Smooth muscle cell (in vitro differentiated cells): ENCODE results near the gene AGER. TPM values are rescaled to one million over a fixed set of nuclear protein-coding genes. Genes with fewer than 3 reads are reported as not detected.

Experiments used
- DNase-seq: peaks from one replicate; lab custom pipeline; 2025; ENCODE audit not compliant: unreplicated experiment; lab: John Stamatoyannopoulos, UW
- H2AFZ ChIP-seq: fragments of 200-600 bp; sonication (generic); 2 replicates; pipeline ENCODE4 v1.6.0; 2016; ENCODE audit warnings: antibody characterized with exemption, low read depth, mild to moderate bottlenecking
- H3F3A ChIP-seq: fragments of 200-600 bp; sonication (generic); 2 replicates; pipeline ENCODE4 v1.6.0; 2017; ENCODE audit warnings: antibody characterized with exemption, low read depth
- H3K27ac ChIP-seq: fragments of 200-600 bp; sonication (generic); 2 replicates; pipeline ENCODE4 v1.5.1; 2016; ENCODE audit warnings: low read depth, mild to moderate bottlenecking
- H3K27me3 ChIP-seq: fragments of 200-600 bp; sonication (generic); 2 replicates; pipeline ENCODE4 v1.6.1; 2016; ENCODE audit warnings: low read depth, mild to moderate bottlenecking
- H3K36me3 ChIP-seq: fragments of 200-600 bp; sonication (generic); 2 replicates; pipeline ENCODE4 v1.5.1; 2016; ENCODE audit warnings: low read depth
- H3K4me1 ChIP-seq: fragments of 200-600 bp; sonication (generic); 2 replicates; pipeline ENCODE4 v1.5.1; 2016; ENCODE audit warnings: low read depth
- H3K4me2 ChIP-seq: fragments of 200-600 bp; sonication (generic); 2 replicates; pipeline ENCODE4 v1.6.0; 2016; ENCODE audit warnings: mild to moderate bottlenecking
- H3K4me3 ChIP-seq: fragments of 200-600 bp; sonication (generic); 2 replicates; pipeline ENCODE4 v1.5.1; 2016; ENCODE audit warnings: mild to moderate bottlenecking
- H3K79me2 ChIP-seq: fragments of 200-600 bp; sonication (generic); 2 replicates; pipeline ENCODE4 v1.6.0; 2016; ENCODE audit warnings: low read depth, mild to moderate bottlenecking
- H3K9ac ChIP-seq: fragments of 200-600 bp; sonication (generic); 2 replicates; pipeline ENCODE4 v1.6.0; 2016; ENCODE audit warnings: low read depth
- H3K9me3 ChIP-seq: fragments of 200-600 bp; sonication (generic); replicated peaks from 2 replicates; pipeline ENCODE4 v1.5.1; 2016; ENCODE audit warnings: low read depth
- H4K20me1 ChIP-seq: fragments of 200-600 bp; sonication (generic); 2 replicates; pipeline ENCODE4 v1.6.0; 2016; ENCODE audit warnings: low read depth
- CTCF ChIP-seq: fragments of 200-600 bp; sonication (generic); IDR thresholded peaks from 2 replicates; pipeline ENCODE4 v1.5.1; 2017; ENCODE audit warnings: borderline replicate concordance, mild to moderate bottlenecking, antibody characterized with exemption; ENCODE audit not compliant: insufficient read depth, poor library complexity, severe bottlenecking
- whole genome bisulfite sequencing: methylation state at CpG from one replicate; pipeline ENCODE4 v1.1.7; 2016; ENCODE audit warnings: low lambda C conversion rate; 5-methylcytosine and 5-hydroxymethylcytosine counted together
- polyA plus RNA-seq: library from polyadenylated mRNA; unstranded; fragments of >200 nt; fragmentation: Nextera tagmentation; extraction: Ambion mirVana; gene quantifications from 2 replicates; pipeline ENCODE4 v1.2.1, GENCODE V29; 2016
- total RNA-seq: library from RNA; depleted of rRNA; stranded (reverse); fragments of >200 nt; gene quantifications from 2 replicates; pipeline ENCODE4 v1.2.3, GENCODE V29; 2014

Gene AGER
- total and polyA plus RNA-seq, 2 experiments from 2014 or later = 2.5 to 2.6 TPM

- DNase-seq = no peak
- Histone ChIP-seq H3K4me2 (peak overlapping the region; percentile 52), H3K4me3 (peak overlapping the region; percentile 32), H3K27me3 (peaks cover 26% of the 10 kb centered on the region), H4K20me1 (no peaks in the 10 kb centered on the region), H3K9me3 (no peaks in the 10 kb centered on the region), H3K27ac (no peak overlapping the region), H3K36me3 (no peaks in the 10 kb centered on the region), H2AFZ (no peak overlapping the region), H3K79me2 (no peaks in the 10 kb centered on the region), H3F3A (no peaks in the 10 kb centered on the region), H3K4me1 (peaks cover 12% of the 10 kb centered on the region), H3K9ac (no peak overlapping the region)
- 55% methylated on average over 47 of the region's 47 CpGs for WGBS
- no peak for TF ChIP-seq CTCF
Observed at GRCh38 chr6:32149092-32149755, 34.8 kb downstream of the AGER start.

- Histone ChIP-seq H2AFZ (peak overlapping the region; percentile 58), H3K79me2 (no peaks in the 10 kb centered on the region), H3K9me3 (no peaks in the 10 kb centered on the region), H3K27ac (no peak overlapping the region), H3K4me1 (peaks cover 12% of the 10 kb centered on the region), H4K20me1 (no peaks in the 10 kb centered on the region), H3K4me2 (peak overlapping the region; percentile 52), H3K9ac (no peak overlapping the region), H3F3A (no peaks in the 10 kb centered on the region), H3K36me3 (no peaks in the 10 kb centered on the region), H3K27me3 (peaks cover 26% of the 10 kb centered on the region), H3K4me3 (peak overlapping the region; percentile 34)
- TF ChIP-seq CTCF = peak; percentile 17
- no peak for DNase-seq
- WGBS = 41% methylated on average over 39 of the region's 39 CpGs
Observed at GRCh38 chr6:32148289-32149091, 35.6 kb downstream of the AGER start.

- Histone ChIP-seq H3K36me3 (no peaks in the 10 kb centered on the region), H3K9ac (no peak overlapping the region), H3K79me2 (no peaks in the 10 kb centered on the region), H3K4me3 (no peak overlapping the region), H3K4me1 (peaks cover 10% of the 10 kb centered on the region), H3K9me3 (no peaks in the 10 kb centered on the region), H4K20me1 (no peaks in the 10 kb centered on the region), H3K27me3 (peaks cover 26% of the 10 kb centered on the region), H3F3A (no peaks in the 10 kb centered on the region), H3K4me2 (no peak overlapping the region), H3K27ac (no peak overlapping the region), H2AFZ (no peak overlapping the region)
- WGBS = 97% methylated on average over 4 of the region's 4 CpGs
- TF ChIP-seq CTCF = no peak
- no peak for DNase-seq
Observed at GRCh38 chr6:32147401-32148132, 36.5 kb downstream of the AGER start.
